22Rv1 (cell line): ENCODE results near the gene ATP13A3.

Experiments used
- CTCF ChIP-seq: fragments of 450-650 bp; IDR thresholded peaks from 2 replicates; pipeline ENCODE4 v1.5.1; 2017; ENCODE audit warnings: mild to moderate bottlenecking
- ZFX ChIP-seq: fragments of 450-650 bp; IDR thresholded peaks from 2 replicates; pipeline ENCODE4 v1.6.1; 2017; ENCODE audit warnings: antibody characterized with exemption, borderline replicate concordance

GRCh38 chr3:194373028-194373427, 113.8 kb downstream of the ATP13A3 start:
- TF ChIP-seq CTCF: no peak
- no peak for TF ChIP-seq ZFX
